NCI-H187 (cell line): ENCODE results near the gene CCSER2.
"Not testable (repeated sequence)": the region's sequence is repeated elsewhere in the genome, so short reads cannot be mapped to it uniquely, and the experiment has no call there.

Experiments
- DNase-seq, 2 experiments: peaks; one replicate each; lab custom pipeline; 2025; lab: John Stamatoyannopoulos, UW

CCSER2 gene

GRCh38 chr10:84392181-84392580 lies 63.8 kb downstream of the CCSER2 start:
- DNase-seq, result no peak

GRCh38 chr10:84395581-84395980 lies 67.2 kb downstream of the CCSER2 start:
- no peak for DNase-seq

GRCh38 chr10:84397735-84398144 lies 69.4 kb downstream of the CCSER2 start:
- no peak for DNase-seq

- no peak for DNase-seq
Measured at GRCh38 chr10:84398696-84399095, 70.3 kb downstream of the CCSER2 start.

GRCh38 chr10:84401854-84402611 lies 73.6 kb downstream of the CCSER2 start:
- no peak for DNase-seq

GRCh38 chr10:84404783-84405182 lies 76.4 kb downstream of the CCSER2 start:
- DNase-seq, result no peak

GRCh38 chr10:84405662-84406061 lies 77.3 kb downstream of the CCSER2 start:
- DNase-seq, result no peak

- no peak for DNase-seq
Measured at GRCh38 chr10:84406561-84406960, 78.2 kb downstream of the CCSER2 start.

GRCh38 chr10:84407388-84408049 lies 79.1 kb downstream of the CCSER2 start:
- DNase-seq, result no peak

GRCh38 chr10:84412482-84412881 lies 84.1 kb downstream of the CCSER2 start:
- DNase-seq, result no peak

- not testable (repeated sequence) for DNase-seq
Measured at GRCh38 chr10:84414110-84414509, 85.7 kb downstream of the CCSER2 start.

- DNase-seq, result no peak
Measured at GRCh38 chr10:84415539-84416244, 87.3 kb downstream of the CCSER2 start.

GRCh38 chr10:84416245-84416555 lies 87.8 kb downstream of the CCSER2 start:
- DNase-seq, result no peak

GRCh38 chr10:84423719-84424118 lies 95.3 kb downstream of the CCSER2 start:
- DNase-seq, result no peak

- DNase-seq, result no peak
Measured at GRCh38 chr10:84424731-84425167, 96.4 kb downstream of the CCSER2 start.

- DNase-seq, result no peak
Measured at GRCh38 chr10:84427903-84428650, 99.7 kb downstream of the CCSER2 start.

GRCh38 chr10:84428711-84429110 lies 100.3 kb downstream of the CCSER2 start:
- DNase-seq, result no peak

- DNase-seq, result no peak
Measured at GRCh38 chr10:84429926-84430520, 101.6 kb downstream of the CCSER2 start.

GRCh38 chr10:84432891-84433290 lies 104.5 kb downstream of the CCSER2 start:
- no peak for DNase-seq

GRCh38 chr10:84440781-84441180 lies 112.4 kb downstream of the CCSER2 start:
- no peak for DNase-seq

GRCh38 chr10:84447701-84448400 lies 119.5 kb downstream of the CCSER2 start:
- DNase-seq, result no peak
